Retinal pigment epithelial cell (primary cell): ENCODE results near the gene MUCL3.

ENCODE experiments used
- DNase-seq: peaks from one replicate; pipeline ENCODE4 v3.0.0-alpha.2; 2010; ENCODE audit warnings: low read depth
- H3K4me3 ChIP-seq: 2 replicates; pipeline ENCODE4 v1.5.1; 2011; ENCODE audit warnings: mild to moderate bottlenecking, low read length, control low read depth, moderate library complexity
- TF ChIP-seq, protein P1 (sequence below): conservative IDR thresholded peaks from 2 replicates; pipeline ENCODE4 v1.5.1; 2011; ENCODE audit warnings: low read depth, low read length, control low read depth, inconsistent platforms

Gene MUCL3

DNA sequence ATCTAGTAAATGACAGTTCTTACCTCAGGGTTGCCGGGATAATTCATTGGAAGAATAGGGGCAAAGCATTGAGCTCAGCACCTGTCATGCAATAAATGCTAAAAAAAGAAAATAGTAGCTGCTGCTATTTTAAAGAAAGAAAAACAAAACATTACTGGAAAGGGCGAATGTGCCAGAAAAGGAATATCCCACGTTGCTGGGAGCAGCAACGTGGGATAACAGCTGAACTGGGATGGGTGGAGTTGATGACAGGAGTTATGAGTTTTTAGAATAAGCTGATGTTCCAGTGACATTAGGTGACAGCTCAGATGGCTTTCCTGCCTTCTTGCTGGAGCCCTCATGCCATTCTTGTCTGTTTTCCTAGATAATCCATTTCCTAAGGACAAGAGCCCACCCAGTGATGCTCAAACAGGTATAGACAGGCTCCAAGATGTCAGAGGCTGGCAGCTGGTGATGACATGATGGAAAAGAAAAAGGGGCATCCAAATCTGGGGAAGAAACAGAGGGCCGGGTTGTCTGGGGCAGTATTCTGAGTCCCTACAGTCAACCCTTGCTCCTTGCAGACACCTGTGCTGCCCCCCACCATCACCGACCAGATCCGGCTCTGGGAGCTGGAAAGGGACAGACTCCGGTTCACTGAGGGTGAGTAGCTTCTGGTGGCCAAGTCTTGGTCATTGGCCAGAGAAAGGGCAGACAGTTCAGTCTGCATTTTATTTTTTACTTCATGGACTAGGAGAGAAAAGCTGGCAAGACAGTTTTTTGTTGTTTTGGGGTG is 27.8 kb upstream of the MUCL3 start:
- no peak overlapping the region for H3K4me3 ChIP-seq
- TF ChIP-seq, protein P1, sequence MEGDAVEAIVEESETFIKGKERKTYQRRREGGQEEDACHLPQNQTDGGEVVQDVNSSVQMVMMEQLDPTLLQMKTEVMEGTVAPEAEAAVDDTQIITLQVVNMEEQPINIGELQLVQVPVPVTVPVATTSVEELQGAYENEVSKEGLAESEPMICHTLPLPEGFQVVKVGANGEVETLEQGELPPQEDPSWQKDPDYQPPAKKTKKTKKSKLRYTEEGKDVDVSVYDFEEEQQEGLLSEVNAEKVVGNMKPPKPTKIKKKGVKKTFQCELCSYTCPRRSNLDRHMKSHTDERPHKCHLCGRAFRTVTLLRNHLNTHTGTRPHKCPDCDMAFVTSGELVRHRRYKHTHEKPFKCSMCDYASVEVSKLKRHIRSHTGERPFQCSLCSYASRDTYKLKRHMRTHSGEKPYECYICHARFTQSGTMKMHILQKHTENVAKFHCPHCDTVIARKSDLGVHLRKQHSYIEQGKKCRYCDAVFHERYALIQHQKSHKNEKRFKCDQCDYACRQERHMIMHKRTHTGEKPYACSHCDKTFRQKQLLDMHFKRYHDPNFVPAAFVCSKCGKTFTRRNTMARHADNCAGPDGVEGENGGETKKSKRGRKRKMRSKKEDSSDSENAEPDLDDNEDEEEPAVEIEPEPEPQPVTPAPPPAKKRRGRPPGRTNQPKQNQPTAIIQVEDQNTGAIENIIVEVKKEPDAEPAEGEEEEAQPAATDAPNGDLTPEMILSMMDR: no peak
- DNase-seq: no peak

DNA sequence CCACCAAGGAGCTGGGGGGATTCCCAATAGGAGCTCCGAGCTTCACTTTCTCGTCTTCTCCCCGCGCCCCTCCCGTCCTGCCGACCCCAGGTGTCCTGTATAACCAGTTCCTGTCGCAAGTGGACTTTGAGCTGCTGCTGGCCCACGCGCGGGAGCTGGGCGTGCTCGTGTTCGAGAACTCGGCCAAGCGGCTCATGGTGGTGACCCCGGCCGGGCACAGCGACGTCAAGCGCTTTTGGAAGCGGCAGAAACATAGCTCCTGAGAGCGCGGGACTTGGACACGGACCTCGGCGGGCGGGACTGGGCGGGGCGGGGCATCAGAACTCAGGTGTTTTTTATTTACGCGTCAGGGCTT is 27.1 kb upstream of the MUCL3 start:
- TF ChIP-seq, protein P1: no peak
- no peak for DNase-seq
- H3K4me3 ChIP-seq: peak overlapping the region; percentile 40

DNA sequence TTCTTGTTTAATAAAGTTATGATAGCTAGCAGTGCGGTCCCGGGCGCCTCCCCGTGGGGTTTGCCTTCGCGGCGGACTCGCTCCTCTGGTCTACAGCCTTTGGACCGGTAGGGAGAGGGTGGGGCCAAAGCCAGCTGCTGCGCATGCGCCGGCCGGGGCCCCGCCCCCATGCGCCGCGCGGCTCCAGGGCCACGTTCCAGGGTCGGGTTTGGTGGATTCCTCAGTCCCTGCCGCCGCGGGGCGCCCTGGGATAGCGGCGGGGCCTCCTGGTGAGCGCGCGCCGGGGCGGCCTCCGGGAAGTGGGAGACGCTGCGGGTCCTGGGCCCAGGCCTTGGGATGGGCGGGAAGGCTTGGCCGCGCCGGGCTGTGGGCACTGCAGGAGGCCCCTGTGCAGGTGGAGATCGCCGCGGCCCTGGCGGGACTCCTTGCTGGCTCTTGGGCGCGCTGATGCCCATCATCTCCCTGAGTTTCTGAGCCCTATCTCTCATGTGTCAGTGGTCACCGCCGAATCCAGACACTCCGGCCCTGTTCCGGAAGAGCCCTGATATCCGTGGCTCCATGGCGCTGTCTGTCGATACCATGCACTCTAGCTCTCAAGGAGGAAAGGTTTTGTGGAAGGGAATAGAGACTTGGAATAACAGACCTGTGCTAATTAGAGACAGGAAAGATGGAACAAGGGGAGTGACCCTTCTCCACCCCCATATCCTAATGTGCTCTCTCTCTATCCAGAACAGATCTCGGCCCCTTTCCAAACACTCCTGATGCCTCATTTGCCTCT is 26.5 kb upstream of the MUCL3 start, which contains the start of gene VARS2:
Gene VARS2 (plus strand): TSS at position 163 of the 778 bp plus-strand sequence. CDS start 599 bp downstream, at position 762.
- peak within 1 kb of the TSS; percentile 55 for H3K4me3 ChIP-seq
- TF ChIP-seq, protein P1: no peak
- peak; percentile 56 for DNase-seq

DNA sequence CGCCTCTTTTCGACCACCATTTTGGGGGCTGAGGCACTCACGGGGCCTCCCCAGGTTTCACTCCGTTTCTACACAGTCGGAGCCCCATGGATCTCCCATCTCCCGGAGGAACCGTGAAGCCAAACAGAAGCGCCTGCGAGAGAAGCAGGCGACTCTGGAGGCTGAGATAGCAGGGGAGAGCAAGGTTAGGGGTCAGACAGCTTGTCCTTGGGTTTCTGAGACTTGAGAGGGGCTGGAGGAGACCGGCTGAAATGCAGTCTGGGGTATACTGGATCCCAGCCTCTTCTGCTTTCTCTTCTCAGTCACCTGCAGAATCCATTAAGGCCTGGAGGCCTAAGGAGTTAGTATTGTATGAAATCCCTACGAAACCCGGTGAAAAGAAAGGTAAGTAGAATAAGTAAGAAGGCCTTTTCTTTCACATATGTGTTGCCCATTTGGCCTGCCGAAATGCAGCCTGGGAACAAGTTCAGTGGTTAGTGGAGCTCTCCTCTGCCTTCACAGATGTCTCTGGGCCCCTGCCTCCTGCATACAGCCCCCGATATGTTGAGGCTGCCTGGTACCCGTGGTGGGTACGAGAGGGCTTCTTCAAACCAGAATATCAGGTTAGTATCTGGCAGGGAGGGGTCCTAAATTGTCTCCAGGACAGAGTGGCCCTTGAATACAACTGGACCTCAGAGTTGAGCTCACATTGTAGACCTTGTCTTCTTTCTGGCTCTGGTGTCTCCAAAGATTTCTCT is 25.8 kb upstream of the MUCL3 start:
- TF ChIP-seq, protein P1: no peak
- H3K4me3 ChIP-seq: peak overlapping the region; percentile 55
- DNase-seq: no peak

DNA sequence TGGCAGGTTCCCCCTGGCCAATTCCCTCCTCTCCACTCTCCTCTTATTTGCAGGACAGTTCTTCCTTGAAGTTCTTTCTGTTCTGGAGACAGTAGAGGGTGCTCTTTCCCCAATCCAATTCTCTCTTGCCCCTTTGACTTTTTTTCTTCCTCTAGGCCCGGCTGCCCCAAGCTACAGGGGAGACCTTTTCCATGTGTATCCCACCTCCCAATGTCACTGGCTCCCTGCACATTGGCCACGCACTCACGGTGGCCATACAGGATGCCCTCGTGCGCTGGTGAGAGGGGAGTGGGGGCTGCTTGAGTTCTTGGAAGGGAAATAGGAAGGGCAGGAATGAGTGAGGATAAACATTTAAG is 25.2 kb upstream of the MUCL3 start:
- no peak overlapping the region for H3K4me3 ChIP-seq
- DNase-seq: no peak
- TF ChIP-seq, protein P1: peak; percentile 74

DNA sequence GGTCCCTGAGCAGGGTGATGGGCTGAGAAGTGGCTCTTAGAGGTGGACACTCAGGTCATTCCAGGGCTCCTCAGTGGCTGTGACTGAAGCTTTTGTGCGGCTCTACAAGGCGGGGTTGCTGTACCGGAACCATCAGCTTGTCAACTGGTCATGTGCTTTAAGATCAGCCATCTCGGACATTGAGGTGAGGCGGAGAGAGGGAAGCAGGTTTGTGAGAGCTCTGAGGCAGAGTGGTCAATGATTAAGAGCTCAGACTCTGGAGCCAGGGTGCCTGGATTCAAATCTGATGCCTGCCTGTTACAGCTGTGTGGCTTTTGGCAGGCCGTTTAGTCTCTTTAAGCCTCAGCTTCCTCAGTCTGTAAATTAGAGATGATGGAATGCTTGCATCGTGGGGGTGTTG is 23.7 kb upstream of the MUCL3 start:
- DNase-seq: no peak
- H3K4me3 ChIP-seq: no peak overlapping the region
- TF ChIP-seq, protein P1: no peak
